Measurements from ENCODE around the gene TLE5. TPM values are rescaled to one million over a fixed set of nuclear protein-coding genes. Genes with fewer than 3 reads are reported as not detected.
A peak's percentile ranks its signal among the peaks of the same experiment; 100 is the strongest.
"Not testable (repeated sequence)": the region's sequence is repeated elsewhere in the genome, so short reads cannot be mapped to it uniquely, and the experiment has no call there.

Gene TLE5
- polyA plus RNA-seq, 12 donors: 470 to 1,024 (median 663) TPM

- no peak for DNase-seq
Observed at GRCh38 chr19:3068071-3068470, 5.8 kb upstream of the TLE5 start.

GRCh38 chr19:3067563-3067962 is 5.3 kb upstream of the TLE5 start:
- no peak for DNase-seq

GRCh38 chr19:3066482-3067049 is 4.3 kb upstream of the TLE5 start:
- DNase-seq: no peak

- DNase-seq: no peak
Observed at GRCh38 chr19:3065675-3066357, 3.5 kb upstream of the TLE5 start.

GRCh38 chr19:3064011-3064330 is 1.7 kb upstream of the TLE5 start:
- no peak for DNase-seq

- no peak for DNase-seq
Observed at GRCh38 chr19:3061182-3062161, 823 bp downstream of the TLE5 start.

- DNase-seq: no peak
Observed at GRCh38 chr19:3060857-3061181, 1.5 kb downstream of the TLE5 start.

GRCh38 chr19:3059653-3060052 is 2.6 kb downstream of the TLE5 start:
- DNase-seq: no peak

- no peak for DNase-seq
Observed at GRCh38 chr19:3058821-3059314, 3.4 kb downstream of the TLE5 start.

- DNase-seq: no peak
Observed at GRCh38 chr19:3058009-3058820, 4.1 kb downstream of the TLE5 start.

GRCh38 chr19:3057275-3057714 is 5.0 kb downstream of the TLE5 start:
- DNase-seq: peak; percentile 84

- no peak for DNase-seq
Observed at GRCh38 chr19:3056417-3057088, 5.7 kb downstream of the TLE5 start.

- no peak for DNase-seq
Observed at GRCh38 chr19:3055741-3056416, 6.4 kb downstream of the TLE5 start.

- DNase-seq: no peak
Observed at GRCh38 chr19:3054972-3055740, 7.1 kb downstream of the TLE5 start.

- no peak for DNase-seq
Observed at GRCh38 chr19:3054265-3054971, 7.9 kb downstream of the TLE5 start.

GRCh38 chr19:3053780-3054179 is 8.5 kb downstream of the TLE5 start:
- DNase-seq: no peak

- no peak for DNase-seq
Observed at GRCh38 chr19:3053218-3053621, 9.1 kb downstream of the TLE5 start.

GRCh38 chr19:3050016-3050415 is 12.3 kb downstream of the TLE5 start:
- DNase-seq: not testable (repeated sequence)

GRCh38 chr19:3049089-3049488 is 13.2 kb downstream of the TLE5 start:
- DNase-seq: no peak
